GM21526 (cell line): ENCODE results near the gene PODN.

Source experiments
- ATAC-seq: cut with Tn5 transposase; IDR thresholded peaks from one replicate; pipeline ENCODE4 v1.9.1; 2021; ENCODE audit warnings: moderate library complexity; ENCODE audit not compliant: unreplicated experiment, low FRiP score

PODN gene

DNA sequence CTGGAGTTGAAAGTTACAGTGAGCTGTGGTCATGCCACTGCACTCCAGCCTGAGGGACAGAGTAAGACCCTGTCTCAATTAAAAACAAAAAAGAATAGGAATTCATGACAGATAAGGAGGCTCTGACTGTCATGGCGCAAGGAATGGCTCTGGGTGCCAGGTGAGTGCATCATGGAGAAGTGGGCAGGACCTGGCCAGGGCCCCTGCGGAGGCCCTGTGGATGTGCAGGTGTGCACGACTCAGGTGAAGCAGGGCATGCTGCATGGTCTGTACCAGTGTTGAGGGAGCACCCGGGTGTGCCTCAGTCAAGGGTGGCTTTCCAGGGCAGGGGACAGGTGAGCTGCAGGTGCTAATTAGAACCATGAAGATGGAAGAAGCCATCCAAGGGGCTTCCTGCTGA is 66.4 kb downstream of the PODN start:
- no peak for ATAC-seq

DNA sequence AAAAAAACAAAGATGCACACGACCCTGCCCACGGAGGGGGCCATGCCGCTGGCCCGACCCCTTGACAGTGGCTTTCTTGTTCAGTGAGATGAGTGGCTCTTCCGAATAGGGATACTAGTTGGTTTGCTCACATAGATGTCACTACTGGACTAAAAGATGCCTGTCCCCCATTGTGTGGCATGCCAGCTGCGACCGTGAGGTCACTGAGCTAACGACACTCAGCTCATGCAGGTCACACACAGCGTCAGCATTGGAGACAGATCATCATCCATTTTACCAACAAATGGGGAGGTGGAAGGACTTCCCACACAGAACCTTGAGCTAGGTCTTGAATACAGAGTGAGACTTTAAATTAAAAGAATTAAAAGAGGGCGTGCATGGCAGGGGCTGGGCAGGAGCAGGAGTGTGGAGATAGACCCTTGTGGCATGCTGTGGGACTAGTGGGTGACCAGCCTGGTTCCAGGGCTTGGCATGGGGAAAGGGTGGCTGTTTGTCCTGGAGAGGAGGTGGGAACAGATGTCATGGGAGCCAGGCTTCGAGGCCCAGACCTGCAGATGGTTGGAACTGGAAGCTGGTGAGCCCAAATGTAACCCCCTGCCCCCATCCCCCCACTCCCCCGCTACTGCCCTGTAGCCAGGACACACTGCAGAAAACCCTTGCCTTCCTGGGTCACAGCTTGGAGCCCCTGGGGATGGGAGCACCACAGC is 68.0 kb downstream of the PODN start:
- ATAC-seq: no peak

DNA sequence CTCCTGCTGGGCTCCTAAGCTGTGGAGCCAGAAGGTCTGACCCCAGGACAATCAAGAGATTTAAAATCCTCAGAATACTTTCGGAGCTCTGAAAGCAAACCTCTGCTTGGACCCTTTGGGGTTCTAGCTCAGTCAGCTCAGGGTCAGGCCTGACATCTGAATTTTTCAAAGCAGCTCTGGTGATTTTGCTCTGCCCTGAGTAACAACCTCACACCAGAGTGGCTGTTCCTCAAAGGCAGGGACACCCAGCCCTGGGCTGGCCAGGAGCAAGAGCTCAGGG is 68.5 kb downstream of the PODN start:
- ATAC-seq: no peak

DNA sequence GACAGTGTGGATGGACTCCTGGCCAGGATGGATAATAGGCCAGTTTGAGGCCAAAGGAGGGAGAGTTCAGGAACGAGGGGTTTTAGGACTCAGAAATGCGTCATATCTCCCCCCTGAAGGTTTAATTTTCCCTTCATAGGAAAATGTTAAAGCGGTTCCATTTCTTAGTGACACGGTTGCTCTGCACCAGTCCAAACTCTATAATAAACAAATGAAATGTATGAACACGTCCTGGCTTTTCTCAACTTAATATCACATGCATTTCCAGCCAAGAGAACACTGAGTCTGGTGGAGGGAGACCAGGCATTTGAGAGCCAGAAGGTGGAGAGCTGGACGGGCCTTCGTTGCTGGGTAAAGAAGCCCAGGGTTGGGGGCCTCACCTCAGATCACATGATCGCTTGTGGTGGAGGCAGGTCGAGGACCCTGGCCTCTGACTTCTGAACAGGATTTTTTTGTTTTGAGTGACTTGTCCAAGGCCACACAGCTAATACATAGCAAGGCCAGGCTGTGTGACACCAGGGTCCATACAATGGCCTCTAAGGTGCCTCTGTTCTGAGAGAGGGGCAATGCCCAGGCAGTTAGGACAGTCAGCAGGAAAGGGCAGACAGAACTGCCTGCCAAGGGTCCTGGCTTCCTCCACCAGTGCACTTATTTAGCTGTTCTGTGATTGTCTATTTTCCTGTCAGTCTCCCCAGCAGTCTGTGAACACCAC is 69.0 kb downstream of the PODN start:
- no peak for ATAC-seq

DNA sequence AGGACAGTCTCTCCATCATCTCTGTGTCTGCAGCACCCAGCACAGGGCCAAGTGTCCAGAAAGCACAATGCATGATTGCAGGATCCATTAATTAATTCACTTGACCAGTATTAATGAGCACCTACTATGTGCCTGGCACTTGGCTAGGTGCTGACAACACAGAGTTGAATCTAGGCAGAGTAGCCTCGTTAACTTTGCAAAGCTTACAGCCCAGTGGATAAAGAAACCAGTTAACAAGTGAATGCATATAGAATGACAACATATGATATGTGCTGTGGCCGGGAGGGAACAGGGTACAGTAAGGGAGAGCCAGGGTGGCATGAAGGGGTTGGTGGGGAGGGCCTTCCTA is 69.6 kb downstream of the PODN start:
- no peak for ATAC-seq

DNA sequence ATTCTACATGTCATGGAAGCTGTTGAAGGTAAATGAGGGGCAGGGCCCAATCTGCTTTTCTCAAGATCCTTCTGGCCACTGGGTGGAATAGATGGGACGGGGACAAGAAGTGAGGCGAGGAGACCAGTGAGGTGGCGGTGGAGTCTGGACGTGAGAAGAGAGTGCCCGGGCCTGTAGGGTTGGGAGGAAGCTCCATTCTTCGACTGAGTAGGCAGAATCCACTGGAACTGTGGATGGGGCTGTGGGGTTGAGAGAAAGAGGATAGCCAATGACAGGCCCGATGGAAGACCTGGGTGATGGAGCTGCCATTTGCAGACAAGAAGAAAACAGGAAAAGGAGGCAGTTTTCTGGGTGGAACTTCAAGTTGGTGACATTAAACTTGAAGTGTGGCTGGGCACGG is 70.2 kb downstream of the PODN start:
- no peak for ATAC-seq

DNA sequence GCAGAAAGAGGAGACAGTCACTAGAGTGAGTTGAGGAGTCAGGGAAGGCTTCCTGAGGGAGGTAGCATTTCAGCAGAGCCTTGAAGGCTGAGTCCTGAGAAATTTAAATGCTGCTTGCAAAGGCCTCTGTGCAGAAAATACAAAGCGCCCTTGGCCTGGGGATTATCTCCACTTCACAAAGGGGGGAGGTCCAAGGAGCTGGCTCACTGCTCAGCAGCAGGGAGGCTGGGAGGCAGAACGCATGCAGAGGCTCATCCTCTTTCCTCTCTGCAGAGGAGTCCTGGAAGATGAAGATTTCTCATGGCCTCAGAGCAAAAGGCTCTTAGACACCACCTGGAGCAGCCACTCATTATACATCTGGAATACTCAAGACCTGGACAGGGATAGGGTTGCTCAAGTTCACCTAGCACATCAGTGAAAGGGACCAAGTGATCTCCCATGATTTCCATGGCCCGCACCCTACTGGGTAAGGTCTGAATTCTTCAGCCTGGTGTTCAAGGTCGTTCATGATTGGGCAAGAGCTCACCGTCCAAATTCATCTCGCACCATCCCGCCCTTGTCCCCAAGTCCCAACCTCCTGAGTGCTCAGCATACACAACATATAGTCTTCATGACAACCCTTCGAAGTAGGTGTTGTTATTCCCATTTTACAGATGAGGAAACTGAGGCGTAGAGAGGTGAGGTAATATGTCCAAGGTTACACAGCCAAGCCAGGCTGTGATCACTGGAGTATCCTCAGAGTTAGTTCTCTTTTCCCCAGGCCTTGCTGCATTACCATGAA is 71.4 kb downstream of the PODN start:
- no peak for ATAC-seq

DNA sequence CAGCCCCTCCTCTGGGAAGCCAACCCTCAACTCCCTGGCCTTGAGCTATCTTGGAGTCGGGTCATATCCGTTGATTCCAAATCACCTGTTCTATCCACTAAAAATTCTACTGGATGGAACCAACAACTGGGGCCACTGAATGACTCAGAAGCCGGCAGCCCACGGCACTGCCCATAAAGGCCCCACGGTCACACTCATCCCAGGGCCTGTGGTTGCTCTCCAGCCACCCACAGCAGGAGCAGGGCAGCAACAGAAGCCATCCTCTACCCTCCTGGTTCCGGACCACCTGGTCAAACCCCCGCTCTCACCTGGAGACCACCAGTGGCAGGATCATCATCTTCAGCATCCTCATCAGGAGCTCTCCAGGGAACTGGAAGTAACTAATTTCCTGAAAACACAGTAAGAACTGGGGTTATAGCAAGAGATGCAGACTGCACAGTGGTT is 72.1 kb downstream of the PODN start:
- ATAC-seq: no peak
